Common myeloid progenitor, CD34-positive (primary cell): ENCODE results near the gene TBC1D30.
"Not testable (repeated sequence)": the region's sequence is repeated elsewhere in the genome, so short reads cannot be mapped to it uniquely, and the experiment has no call there.

Experiments used
- CTCF ChIA-PET: fragments of 350-600 bp; sonication (Branson Sonifier 250); formaldehyde crosslinking; loops from one replicate; lab custom pipeline; 2021; ENCODE audit warnings: antibody characterized with exemption; lab: Charles Lee
- POLR2A ChIA-PET: fragments of 350-600 bp; sonication (Branson Sonifier 250); formaldehyde crosslinking; loops from one replicate; lab custom pipeline; 2021; ENCODE audit warnings: antibody characterized with exemption; lab: Charles Lee
- DNase-seq, 3 donors: peaks; one replicate each; pipeline versions ENCODE4 v3.0.0 to v3.0.0-alpha.2; 2013
- H3K27ac ChIP-seq, 2 experiments: 1 replicate in 1 of 2; 2 replicates in 1 of 2; pipeline ENCODE4 v1.7.0; 2013; ENCODE audit warnings: inconsistent platforms in 2 of 2, low read length in 2 of 2, mild to moderate bottlenecking in 2 of 2, low read depth in 1 of 2, moderate library complexity in 1 of 2; ENCODE audit not compliant: severe bottlenecking in 2 of 2, insufficient read depth in 1 of 2, poor library complexity in 1 of 2
- H3K27me3 ChIP-seq, 5 experiments: replicated peaks in 2 of 5; 1 replicate in 3 of 5; 2 replicates in 2 of 5; pipeline versions ENCODE4 v1.6.1 to v1.7.0; 2013; ENCODE audit warnings: low read length in 4 of 5, mild to moderate bottlenecking in 2 of 5, moderate library complexity in 2 of 5, inconsistent platforms in 1 of 5; ENCODE audit not compliant: insufficient read depth in 5 of 5, control insufficient read depth in 4 of 5
- H3K36me3 ChIP-seq, 4 experiments: 1 replicate in 2 of 4; 2 replicates in 2 of 4; pipeline versions ENCODE4 v1.6.1 to v1.7.0; 2013; ENCODE audit warnings: low read length in 3 of 4, control low read depth in 1 of 4, mild to moderate bottlenecking in 1 of 4; ENCODE audit not compliant: control insufficient read depth in 4 of 4, insufficient read depth in 4 of 4
- H3K4me1 ChIP-seq, 4 experiments: 1 replicate in 3 of 4; 2 replicates in 1 of 4; pipeline versions ENCODE4 v1.6.1 to v1.7.1; 2013; ENCODE audit warnings: low read length in 3 of 4, mild to moderate bottlenecking in 3 of 4, control low read depth in 1 of 4, inconsistent platforms in 1 of 4, moderate library complexity in 1 of 4; ENCODE audit not compliant: control insufficient read depth in 4 of 4, insufficient read depth in 4 of 4; ENCODE audit errors: control extremely low read depth in 1 of 4
- H3K4me3 ChIP-seq, 7 experiments: 1 replicate in 4 of 7; 2 replicates in 3 of 7; pipeline versions ENCODE4 v1.5.1 to v1.7.0; 2013; ENCODE audit warnings: mild to moderate bottlenecking in 7 of 7, low read length in 6 of 7, moderate library complexity in 6 of 7, inconsistent platforms in 2 of 7, low read depth in 2 of 7, control low read depth in 1 of 7; ENCODE audit not compliant: insufficient read depth in 4 of 7, control insufficient read depth in 1 of 7; ENCODE audit errors: extremely low read depth in 1 of 7
- H3K9me3 ChIP-seq, 5 experiments: 1 replicate in 4 of 5; 2 replicates in 1 of 5; pipeline versions ENCODE4 v1.6.1 to v1.7.1; 2013; ENCODE audit warnings: low read length in 4 of 5, mild to moderate bottlenecking in 2 of 5, inconsistent platforms in 1 of 5, low read depth in 1 of 5, moderate library complexity in 1 of 5; ENCODE audit not compliant: control insufficient read depth in 4 of 5, insufficient read depth in 2 of 5; ENCODE audit errors: control extremely low read depth in 1 of 5
- WGBS: methylation state at CpG from one replicate; pipeline ENCODE4 v1.1.5; 2013; ENCODE audit not compliant: insufficient coverage; 5-methylcytosine and 5-hydroxymethylcytosine counted together

TBC1D30 gene

DNA sequence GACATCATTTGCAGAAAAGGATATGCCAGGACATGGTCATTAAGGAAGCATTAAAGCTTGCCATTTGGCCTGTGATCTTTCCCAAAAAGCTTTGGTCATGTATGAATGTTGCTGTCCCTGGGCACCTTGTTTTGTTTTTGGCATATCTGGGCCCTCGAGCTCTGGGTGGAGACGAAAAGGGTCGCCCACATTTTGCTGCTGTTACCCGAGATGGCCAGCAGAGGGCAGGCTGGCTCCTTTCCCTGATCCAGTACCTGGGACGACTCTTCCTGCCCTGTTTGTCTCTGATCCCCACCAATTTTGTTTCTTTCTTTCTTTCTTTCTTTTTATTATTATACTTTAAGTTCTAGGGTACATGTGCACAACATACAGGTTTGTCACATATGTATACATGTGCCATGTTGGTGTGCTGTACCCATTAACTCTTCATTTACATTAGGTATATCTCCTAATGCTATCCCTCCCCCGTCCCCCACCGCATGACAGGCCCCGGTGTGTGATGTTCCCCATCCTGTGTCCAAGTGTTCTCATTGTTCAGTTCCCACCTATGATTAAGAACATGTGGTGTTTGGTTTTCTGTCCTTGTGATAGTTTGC, 22.2 kb upstream of the TBC1D30 start:
- DNase-seq: peak in 2 of 3 donors; percentile 47 to 59
- 10% methylated on average over 2 of the region's 8 CpGs for WGBS
- not testable (repeated sequence) for H3K27ac ChIP-seq, H3K9me3 ChIP-seq, H3K4me1 ChIP-seq, H3K27me3 ChIP-seq, H3K4me3 ChIP-seq, H3K36me3 ChIP-seq
- ChIA-PET CTCF (interaction anchor here (0.6 to 2.8 kb wide), 16 partner anchors 10 to 429 kb away, joined by 3 to 23 read pairs (median 4); no protein-coding TSS in a partner anchor), POLR2A (interaction anchor here (0.6 kb wide), 1 partner anchor 315 kb away, joined by 3 read pairs; no protein-coding TSS in a partner anchor)

GRCh38 chr12:64806173-64806572, 18.3 kb upstream of the TBC1D30 start:
- Histone ChIP-seq H3K9me3 (no peaks in the 10 kb centered on the region), H3K27ac (no peak overlapping the region), H3K4me1 (no peaks in the 10 kb centered on the region), H3K36me3 (no peaks in the 10 kb centered on the region), H3K4me3 (no peak overlapping the region), H3K27me3 (peaks cover 0 to 5% (median 0%) of the 10 kb centered on the region in 5 experiments)
- no peak for DNase-seq
- ChIA-PET CTCF (no interaction called here), POLR2A (no interaction called here)
- whole genome bisulfite sequencing: 100% methylated on average over 1 of the region's 2 CpGs

DNA sequence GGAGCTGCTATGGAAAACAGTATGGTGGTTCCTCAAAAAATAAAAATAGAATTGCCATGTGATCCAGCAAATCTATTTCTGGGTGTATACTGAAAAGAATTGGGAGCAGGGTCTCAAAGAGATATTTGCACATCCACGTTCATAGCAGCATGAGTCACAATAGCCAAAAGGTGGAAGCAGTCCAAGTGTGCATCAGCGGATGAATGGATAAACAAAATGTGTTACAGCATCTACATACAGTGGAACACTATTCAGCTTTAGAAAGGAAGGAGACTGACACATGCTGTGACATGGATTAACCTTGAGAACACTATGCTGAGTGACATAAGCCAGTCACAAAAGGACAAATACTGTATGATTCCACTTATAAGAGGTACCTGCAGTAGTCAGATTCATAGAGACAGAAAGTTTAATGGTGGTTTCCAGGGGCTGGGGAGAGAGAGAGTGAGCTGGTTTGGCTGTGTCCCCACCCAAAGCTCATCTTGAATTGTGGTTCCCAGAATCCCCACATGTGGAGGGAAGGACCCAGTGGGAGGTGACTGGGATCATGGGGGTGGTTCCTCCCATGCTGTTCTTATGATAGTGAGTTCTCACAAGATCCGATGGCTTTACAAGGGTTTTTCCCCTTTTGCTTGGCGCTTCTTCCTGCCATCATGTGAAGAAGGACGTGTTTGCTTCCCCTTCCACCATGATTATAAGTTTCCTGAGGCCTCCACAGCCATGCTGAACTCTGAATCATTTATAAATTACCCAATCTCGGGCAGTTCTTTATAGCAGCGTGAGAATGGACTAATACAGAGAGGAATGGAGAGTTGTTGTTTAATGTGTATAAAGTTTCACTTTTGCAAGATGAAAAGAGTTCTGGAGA, 17.6 kb upstream of the TBC1D30 start:
- no peak for DNase-seq
- Histone ChIP-seq H3K36me3 (no peaks in the 10 kb centered on the region), H3K27me3 (peaks cover 0 to 5% (median 0%) of the 10 kb centered on the region in 5 experiments), H3K4me1 (no peaks in the 10 kb centered on the region), H3K4me3 (no peak overlapping the region), H3K27ac (no peak overlapping the region), H3K9me3 (no peaks in the 10 kb centered on the region)
- ChIA-PET CTCF (no interaction called here), POLR2A (no interaction called here)
- 84% methylated on average over 4 of the region's 7 CpGs for WGBS

DNA sequence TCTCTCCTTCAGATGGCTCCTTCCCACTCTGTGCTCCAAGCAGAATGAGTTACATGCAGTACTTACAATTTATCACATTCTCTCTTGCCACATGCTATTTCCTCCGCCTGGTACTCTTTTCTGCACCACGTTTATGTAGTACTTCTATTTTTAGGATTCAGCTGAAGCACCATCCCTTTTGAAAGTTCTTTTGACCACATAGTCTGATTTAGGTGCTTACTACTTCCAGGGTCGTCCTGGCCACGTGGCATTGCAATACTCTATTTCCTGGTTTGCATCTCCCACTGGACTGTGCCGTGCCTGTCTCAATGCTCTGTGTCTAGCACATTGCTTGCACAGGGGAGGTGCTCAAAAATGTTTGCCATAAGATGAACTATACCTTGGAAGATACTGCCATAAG, 16.3 kb upstream of the TBC1D30 start:
- no peak for DNase-seq
- Histone ChIP-seq H3K27ac (no peak overlapping the region), H3K36me3 (no peaks in the 10 kb centered on the region), H3K4me1 (no peaks in the 10 kb centered on the region), H3K9me3 (no peaks in the 10 kb centered on the region), H3K4me3 (no peak overlapping the region), H3K27me3 (peaks cover 0 to 5% (median 0%) of the 10 kb centered on the region in 5 experiments)
- ChIA-PET CTCF (no interaction called here), POLR2A (no interaction called here)
- WGBS: 15% methylated on average over 5 of the region's 5 CpGs

GRCh38 chr12:64810831-64811230, 13.6 kb upstream of the TBC1D30 start:
- Histone ChIP-seq H3K4me1 (no peaks in the 10 kb centered on the region), H3K9me3 (no peaks in the 10 kb centered on the region), H3K27ac (no peak overlapping the region), H3K27me3 (peaks cover 0 to 5% (median 0%) of the 10 kb centered on the region in 5 experiments), H3K36me3 (no peaks in the 10 kb centered on the region), H3K4me3 (no peak overlapping the region)
- WGBS: 100% methylated on average over 1 of the region's 1 CpG
- ChIA-PET CTCF (interaction anchor here (1.8 kb wide), 1 partner anchor 10 kb away, joined by 3 read pairs; no protein-coding TSS in a partner anchor), POLR2A (no interaction called here)
- no peak for DNase-seq

- CTCF ChIA-PET: interaction anchor here (1.4 kb wide), 1 partner anchor 12 kb away, joined by 4 read pairs; no protein-coding TSS in a partner anchor
- 91% methylated on average over 3 of the region's 3 CpGs for WGBS
These were observed 10.7 kb upstream of the TBC1D30 start for GRCh38 chr12:64813723-64814122.

DNA sequence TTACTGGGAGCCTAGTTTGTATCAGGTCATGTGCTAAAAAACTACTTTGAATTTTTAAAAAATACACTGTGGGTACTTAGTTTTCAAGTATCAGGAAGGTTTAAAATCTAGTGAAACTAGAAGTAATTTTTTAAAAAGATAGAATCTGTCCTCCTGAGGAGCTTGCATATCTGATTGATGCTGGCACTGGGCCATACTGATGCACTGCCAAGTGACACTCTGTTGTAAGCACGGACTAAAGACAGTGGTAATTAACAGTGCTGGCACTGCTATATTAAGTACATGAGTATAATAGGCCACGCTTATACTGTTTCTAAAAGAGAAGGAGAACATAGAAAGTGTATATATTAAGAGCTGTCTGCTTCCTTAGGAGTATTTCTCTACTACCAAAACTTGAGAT, 10.0 kb upstream of the TBC1D30 start:
- Histone ChIP-seq H3K27me3 (peaks cover 0 to 5% (median 2%) of the 10 kb centered on the region in 5 experiments), H3K27ac (no peak overlapping the region), H3K4me3 (no peak overlapping the region), H3K9me3 (no peaks in the 10 kb centered on the region), H3K36me3 (no peaks in the 10 kb centered on the region), H3K4me1 (no peaks in the 10 kb centered on the region)
- POLR2A ChIA-PET: no interaction called here
- CTCF ChIA-PET: interaction anchor here (1.4 to 1.6 kb wide), 2 partner anchors 13 to 18 kb away, joined by 3 to 4 read pairs; no protein-coding TSS in a partner anchor
- no peak for DNase-seq
- WGBS: no CpG with 5 or more reads among the region's 2 CpGs

More at GRCh38 chr12:64813723-64814122, 10.7 kb upstream of the TBC1D30 start:
- H3K4me1 ChIP-seq: no peaks in the 10 kb centered on the region
- H3K36me3 ChIP-seq: no peaks in the 10 kb centered on the region
- no peak for DNase-seq
- H3K27me3 ChIP-seq: peaks cover 0 to 5% (median 2%) of the 10 kb centered on the region in 5 experiments
- no peak overlapping the region for H3K4me3 ChIP-seq
- H3K9me3 ChIP-seq: no peaks in the 10 kb centered on the region
- POLR2A ChIA-PET: no interaction called here
- no peak overlapping the region for H3K27ac ChIP-seq
